ENCODE data around the gene TMEM242. TPM values are rescaled to one million over a fixed set of nuclear protein-coding genes. Genes with fewer than 3 reads are reported as not detected.

TMEM242 gene
- total RNA-seq, 1 donor from 2014 or later = 8.2 TPM

DNA sequence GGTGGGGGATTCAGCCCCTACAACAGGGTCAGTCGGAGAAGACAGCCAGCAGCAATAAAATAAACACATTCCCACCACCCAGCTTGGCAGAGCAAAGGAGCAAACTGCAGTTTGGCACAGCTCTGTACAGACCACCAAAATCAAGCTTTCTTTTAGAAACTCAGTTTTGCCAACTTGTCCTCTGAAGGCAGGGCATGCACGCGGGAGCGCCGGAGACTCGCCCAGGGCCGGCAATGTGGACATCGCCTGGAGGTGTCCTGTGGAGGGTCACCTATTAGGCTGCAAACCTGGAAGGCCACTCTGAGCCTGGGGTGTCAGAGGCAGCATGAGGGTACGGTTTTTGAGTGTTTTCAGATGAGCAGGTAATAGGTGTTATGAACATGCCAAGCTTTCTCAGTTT is 34.7 kb downstream of the TMEM242 start:
- DNase-seq = no peak

DNA sequence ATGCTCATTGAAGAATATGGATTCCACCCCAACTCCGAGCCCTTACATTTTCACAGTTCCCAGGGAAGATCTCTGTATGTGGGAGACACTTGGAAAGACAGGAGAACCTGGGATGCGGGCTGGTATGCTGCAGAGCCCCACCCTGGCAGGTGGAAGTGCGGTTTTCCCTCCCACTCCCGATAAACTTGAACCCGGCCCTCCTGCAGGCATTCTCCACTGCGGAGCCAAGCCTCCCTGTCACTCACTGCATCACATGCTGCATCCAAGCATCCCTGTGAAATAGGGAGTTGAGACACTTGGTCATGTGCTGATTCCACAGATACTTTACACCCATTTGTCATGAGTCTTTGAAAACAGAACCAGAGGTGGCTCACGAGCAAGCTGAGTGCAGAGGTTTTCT is 35.4 kb downstream of the TMEM242 start:
- DNase-seq = no peak

DNA sequence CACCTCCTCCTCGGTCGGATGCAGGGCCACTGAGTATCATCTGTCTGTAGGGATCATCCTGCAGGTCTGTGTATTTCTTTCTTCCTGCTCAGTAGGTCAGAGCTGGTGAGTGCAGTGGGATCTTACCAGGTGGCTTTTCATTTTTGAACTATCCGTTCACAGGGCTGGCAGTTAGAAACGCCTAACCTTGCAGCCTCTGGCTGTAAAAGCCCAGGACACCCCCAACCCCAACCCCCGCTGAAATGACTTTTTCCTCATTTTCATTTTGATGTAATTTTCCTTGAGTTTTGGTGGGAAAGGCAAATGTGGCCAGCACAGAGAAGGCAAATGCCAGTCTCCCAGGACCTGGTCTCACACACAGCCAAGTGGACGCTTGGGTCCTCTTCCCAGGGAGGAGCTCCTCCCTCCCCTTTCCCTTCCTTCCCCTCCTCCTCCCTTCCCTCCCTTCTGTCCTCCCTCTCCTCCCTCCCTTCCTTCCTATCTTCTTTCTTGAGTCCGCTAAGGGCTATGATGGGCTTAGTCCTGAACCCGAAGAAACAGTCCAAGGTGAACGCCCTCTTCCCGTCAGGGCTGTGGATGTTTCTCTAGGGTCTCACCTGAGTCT is 36.0 kb downstream of the TMEM242 start:
- DNase-seq = no peak

DNA sequence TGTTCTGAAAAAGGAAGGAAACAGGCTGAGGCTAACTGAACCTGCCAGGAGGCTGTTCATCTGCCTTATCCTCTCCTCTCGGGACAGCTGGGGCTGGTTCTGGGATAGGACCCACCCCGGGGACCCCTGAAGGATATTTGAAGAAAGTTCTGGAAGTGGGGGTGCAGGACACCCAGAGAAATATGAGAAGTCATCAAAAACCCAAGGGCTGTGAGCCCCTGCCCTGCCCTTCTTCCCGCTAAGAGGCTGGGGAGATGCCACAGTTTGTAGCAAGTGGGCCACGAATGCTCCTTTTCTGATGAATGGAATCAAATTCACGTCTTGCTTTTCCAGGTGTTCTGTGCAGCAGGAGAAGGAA is 37.9 kb downstream of the TMEM242 start:
- DNase-seq = no peak

DNA sequence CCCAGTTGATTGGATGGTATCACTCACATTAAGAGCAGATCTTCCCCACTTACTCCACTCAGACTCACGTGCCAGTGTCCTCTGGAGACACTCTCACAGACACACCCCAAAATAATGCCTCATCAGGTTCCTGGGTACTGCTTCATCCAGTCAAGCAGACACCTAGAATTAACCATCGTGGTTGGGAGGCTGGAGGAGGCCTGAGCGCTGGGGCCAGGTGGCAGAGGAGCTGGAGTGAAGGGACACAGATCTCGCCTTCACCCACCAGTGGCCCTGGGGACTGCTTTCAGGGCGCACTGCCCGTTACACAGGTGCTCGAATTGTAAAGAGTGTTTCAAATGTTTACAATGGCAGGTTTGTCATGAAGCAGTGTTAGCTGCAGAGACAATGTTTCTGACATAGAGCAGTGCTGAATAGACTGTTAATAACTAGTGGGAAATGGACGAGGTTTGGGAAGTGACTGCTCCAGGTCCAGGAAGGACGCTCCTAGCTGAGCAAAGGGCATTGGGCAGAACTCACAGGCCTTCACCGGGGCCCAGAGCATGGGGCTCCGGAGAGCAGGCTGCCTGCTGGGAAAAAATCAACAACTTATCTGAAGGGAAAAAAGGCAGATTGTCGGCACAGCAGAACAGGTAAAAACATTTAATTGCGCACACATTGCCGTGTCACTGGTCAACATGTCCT is 38.4 kb downstream of the TMEM242 start:
- no peak for DNase-seq

DNA sequence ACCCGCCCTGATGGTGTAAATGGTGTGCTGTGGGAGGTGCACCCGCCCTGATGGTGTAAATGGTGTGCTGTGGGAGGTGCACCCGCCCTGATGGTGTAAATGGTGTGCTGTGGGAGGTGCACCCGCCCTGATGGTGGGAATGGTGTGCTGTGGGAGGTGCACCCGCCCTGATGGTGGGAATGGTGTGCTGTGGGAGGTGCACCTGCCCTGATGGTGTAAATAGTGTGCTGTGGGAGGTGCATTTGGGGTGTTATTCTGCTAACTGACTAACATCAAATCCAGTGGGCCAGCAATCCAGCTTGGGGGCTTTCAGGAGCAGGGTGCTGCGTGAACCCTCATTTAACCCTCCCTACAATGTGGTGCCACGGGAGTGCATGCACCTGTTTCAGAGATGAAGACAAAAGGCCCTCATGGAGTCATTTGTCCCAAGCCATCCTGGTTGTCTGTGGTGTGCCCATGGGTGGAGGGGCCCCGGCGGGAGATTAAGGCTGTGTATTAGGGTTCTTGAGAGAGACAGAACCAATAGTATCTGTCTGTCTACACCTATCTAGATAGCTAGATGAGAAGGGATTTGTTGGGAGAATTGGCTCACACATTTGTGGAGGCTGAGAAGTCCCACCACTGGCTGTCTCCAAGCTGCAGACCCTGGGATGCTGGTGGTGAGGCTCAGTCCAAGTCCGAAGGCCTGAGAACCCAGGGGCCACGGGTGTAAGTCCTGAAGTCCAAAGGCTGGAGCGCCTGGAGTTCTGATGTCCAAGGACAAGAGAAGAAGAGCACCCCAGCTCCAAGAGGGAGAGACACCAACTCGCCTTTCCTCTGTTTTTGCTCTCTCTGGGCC is 39.2 kb downstream of the TMEM242 start:
- DNase-seq = no peak

DNA sequence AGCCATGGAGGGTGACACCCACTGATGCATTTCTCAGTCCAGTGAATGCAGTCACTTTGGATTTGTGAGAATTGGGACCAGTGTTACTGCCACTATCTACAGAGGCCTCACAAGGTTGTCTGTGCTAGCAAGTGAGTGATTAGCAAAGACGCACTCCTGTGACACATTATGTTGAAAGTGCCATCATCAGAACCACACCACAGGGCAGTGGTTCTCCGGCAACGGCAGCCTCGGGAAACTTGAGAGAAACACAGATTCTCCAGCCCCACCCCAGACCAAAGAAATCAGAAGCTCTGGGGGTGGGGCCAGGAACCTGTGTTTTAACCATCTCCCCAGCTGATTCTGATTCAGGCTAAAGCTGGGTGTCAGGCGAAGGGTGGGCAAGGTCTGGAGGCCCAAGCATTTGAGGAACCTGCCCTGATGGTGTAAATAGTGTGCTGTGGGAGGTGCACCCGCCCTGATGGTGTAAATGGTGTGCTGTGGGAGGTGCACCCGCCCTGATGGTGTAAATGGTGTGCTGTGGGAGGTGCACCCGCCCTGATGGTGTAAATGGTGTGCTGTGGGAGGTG is 39.9 kb downstream of the TMEM242 start:
- DNase-seq = no peak

DNA sequence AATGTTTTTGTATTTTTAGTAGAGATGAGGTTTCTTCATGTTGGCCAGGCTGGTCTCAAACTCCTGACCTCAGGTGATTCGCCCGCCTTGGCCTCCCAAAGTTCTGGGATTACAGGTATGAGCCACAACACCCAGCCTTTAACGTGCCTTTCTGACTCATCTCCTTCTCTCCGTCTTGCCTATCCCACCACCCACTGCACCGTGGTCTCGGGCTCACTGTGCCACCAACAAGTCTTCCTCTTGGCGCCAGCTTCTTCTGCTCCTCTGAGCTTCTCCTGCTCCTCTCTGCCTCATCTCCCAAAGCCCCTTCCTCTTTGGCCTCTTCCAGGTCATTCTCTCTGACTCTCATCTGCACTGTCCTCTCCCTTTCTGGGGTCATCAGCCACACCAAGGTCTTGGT is 41.0 kb downstream of the TMEM242 start:
- DNase-seq = no peak

DNA sequence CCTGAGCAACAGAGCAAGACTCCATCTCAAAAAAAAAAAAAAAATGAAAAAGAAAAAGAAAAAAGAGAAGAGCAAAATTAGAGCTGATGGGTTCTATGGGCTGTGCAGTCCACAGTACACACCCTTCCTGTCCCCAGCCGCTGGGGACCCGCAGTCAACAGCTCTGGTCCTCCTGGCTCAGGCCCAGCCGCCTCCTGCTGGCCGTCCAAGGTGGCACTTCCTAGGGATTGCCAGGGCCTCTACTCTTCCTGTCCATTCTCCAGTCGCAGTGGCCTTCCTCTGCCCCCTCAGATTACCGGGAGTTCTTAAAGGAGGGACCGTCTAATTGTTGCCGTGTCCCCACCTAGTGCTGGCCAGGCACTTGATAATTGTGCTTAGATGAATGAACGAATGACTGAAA is 41.7 kb downstream of the TMEM242 start:
- DNase-seq = no peak

DNA sequence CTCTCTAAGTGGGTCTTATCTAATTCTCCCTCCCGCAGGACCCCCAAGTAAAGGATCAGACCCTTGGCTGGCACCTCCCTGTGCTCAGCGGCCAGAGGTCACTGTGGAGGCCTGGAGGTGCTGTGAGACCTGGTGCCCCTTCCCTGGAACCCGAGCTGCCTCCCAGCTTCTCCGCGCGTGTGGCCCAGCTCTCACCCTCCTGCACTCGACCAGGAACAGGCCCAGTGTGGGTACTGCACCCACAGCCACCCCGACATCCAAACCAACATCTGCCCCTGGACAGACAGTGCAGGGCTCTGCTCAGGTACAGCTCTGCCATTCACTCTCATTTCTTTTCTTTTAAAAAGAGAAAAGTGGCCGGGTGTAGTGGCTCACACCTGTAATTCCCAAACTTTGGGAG is 42.4 kb downstream of the TMEM242 start:
- DNase-seq = no peak

DNA sequence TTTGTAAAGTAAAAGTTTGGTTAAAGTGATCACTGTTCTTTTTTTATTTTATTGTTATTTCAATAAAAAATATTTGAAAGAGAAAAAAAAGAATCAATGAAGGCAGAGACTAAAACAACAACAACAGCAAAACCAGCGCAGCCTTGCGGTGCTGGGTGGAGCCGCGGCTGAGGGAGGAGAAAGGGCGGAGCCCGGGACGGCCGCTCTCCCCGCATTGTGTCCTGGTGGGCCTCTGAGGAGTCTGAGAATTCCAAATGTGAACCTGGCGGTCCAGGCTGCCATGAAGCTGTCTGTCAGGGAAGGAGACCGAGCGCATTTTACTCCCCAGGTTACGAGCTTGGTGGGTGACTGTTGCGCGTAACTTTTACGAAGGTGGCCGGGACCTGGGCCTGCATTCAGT is 43.2 kb downstream of the TMEM242 start:
- DNase-seq = no peak

DNA sequence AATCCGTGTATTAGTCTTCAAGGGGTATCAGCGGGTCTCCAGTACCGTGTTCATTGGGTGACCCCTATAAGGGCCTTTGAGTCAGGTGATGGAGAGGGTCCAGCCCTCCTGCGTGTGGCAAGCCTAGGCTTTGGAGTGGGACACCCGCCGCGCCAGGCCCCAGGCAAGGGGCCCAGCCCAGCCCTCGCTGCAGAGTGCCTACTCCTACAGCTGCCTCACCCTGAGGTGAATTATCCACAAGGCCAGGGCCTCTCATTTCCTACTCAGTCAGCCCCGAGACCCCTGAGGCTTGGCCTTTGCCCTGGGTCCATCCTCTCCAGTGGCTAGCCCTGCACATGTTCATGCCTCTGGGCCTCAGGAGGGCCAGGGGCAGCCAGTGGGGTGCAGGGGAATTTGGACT is 45.1 kb downstream of the TMEM242 start:
- no peak for DNase-seq

DNA sequence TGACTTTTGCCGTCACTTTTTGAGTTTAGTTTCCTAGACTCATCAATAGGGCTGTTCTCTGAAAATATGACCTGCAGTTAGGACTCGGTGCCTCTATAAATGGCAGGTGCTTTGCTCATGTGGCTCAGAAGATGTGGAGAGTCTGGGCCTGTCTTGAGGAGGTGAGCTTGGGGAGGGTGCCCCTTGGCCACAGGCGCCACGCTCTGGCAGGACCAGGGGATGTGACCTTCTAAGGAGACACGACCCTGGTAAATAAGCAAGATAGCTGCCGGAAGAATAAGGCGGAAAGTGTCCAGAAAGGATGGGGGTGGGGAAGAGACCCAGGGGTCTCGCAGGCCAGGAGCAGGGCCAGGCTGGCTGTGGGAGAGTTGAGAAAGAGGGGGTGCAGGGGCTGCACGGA is 46.6 kb downstream of the TMEM242 start:
- DNase-seq = no peak

DNA sequence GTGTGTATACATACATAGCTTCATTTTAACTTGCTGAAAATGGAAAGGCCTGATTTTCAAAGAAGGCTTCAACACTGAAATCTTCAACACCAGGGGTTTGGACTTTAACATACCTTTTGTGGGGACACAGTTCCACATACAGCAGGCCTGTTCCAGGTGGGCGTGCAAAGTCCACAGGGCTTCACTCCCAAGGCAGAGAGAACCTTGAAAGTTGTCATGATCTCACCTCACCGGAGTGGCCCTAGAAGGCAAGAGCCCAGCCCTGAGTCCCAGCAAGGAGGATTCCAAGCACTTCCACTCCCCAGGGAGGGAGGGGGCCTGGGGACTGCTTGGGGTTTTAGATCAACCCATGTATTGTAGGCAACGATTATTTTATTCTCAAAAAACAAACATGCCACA is 47.2 kb downstream of the TMEM242 start:
- no peak for DNase-seq

DNA sequence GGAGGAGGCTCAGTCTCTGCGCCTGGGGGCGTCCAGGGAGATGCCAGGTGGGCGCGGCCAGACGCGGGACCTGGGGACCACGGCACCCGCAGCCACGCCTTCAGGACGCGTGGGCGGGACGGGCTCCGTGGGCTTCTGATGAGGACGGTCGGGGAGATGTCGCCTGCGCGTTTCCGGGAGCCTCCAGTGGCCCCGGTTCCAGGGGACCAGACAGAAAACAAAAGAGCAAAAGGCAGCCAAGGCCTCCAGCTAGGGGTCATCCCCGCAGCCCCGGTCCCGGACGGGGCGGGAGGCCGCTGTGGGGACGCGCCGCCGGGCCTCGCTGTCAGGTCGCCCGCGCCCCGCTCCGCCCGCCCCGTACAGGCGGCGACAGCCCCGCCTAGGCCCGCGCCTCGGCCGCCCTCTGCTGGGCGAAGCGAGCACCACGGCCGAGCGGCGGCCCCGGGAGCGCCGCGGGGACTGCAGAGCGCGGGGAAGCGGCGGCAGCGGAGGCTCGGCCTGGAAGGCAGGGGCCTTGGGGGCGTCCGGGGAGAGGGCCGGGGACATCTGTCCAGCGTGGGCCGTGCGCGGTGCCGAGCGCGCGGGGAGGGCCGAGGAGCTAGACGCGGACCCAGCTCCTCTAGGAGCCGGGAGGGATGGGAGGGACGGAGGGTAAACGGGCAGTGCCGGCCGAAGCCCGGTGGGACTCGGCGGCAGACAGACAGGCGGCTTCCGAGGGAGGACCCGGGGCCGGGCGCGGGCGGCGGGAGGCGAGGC is 48.7 kb downstream of the TMEM242 start:
- peak; percentile 87 for DNase-seq

DNA sequence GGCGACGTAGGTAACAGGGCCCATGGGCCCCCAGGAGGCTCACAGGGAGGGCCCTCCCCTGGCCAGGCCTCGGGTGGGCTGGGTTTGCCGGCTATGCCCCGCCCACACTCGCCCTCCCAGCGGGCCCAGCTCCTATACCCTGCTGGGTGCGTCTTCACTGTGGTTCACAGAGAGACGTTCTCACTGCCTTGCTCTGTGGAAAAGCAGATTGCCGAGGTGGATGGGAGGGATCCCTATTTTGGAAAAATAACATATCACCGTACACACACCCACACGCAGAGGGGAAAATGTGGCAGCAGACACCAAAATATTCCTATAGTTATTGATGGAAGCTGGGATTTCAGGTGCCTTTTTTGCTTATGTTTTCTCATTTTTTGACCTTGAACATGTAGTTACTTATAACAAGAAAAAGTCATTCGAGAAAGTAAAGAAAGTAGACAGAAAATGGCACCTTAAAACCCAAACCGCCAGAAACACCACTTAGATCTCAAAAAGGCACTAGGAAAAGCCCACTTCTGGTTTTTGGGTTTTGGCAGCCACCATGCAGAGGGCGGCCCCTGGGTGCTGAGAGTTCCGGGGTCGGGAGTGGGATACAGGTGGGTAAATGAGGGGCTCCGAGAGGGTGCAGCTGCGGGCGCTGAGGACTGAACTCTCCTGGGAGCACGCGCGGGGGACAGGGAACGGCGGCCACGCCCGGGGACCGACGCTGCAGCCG is 49.4 kb downstream of the TMEM242 start:
- DNase-seq = no peak

DNA sequence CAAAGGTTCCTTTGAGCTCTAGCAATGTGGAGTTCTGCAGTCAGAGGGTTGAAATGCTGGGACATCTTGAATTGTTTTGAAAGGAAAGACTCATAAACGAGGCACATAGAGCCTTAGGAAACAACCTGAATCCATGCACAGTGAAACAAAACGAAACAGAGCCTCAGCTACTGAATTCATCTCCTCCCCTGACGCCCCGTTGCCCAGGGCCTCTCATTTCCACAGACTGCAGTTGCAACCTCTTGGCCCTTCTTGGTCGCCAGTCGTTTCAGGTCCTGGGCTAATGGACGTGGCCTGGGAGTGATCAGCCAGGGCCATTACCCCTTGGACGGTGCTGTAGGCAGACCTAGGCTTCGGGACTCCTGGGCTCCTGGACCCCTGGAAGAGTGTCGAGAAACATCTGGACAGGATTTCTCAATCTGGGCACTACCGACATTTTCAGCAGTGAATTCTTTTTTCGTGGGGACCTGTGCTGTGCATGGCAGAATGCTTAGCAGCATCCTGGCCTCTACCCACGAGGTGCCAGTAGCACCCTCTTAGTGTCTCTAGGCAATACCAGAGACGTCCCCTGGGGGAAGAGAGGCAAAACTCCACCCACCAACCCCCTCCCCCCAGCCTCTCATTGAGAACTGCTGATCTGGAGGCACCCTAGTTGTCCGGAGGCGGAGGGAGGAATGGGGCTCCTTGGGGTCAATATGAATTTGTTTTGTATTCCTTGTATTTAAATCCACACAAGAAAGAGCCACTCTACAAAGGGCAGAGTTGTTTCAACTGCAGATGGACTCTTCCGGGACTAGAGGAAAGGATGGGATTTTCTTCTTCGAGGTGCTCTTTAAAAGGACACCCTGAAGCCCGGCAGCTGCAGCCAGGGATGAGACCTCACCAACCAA is 50.2 kb downstream of the TMEM242 start:
- DNase-seq = no peak

DNA sequence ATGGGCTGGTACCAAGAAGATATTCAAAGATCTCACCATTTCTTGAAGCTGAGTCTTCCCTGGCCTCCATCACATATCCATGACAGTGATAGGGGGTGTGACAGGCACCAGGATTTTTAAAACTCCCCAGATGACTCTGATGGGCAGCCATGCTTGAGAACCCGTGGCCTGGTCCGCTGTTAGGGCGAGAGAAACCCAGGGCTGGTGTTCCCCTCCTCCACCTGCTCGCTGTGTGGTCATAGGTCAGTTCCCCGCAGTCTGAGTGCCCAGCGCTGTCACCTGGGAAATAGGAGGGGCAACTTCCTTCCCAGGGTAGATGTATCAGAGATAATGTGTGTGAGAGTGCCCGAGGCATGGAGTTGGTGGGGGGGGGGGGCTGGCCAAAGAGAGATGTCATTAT is 50.9 kb downstream of the TMEM242 start:
- no peak for DNase-seq

DNA sequence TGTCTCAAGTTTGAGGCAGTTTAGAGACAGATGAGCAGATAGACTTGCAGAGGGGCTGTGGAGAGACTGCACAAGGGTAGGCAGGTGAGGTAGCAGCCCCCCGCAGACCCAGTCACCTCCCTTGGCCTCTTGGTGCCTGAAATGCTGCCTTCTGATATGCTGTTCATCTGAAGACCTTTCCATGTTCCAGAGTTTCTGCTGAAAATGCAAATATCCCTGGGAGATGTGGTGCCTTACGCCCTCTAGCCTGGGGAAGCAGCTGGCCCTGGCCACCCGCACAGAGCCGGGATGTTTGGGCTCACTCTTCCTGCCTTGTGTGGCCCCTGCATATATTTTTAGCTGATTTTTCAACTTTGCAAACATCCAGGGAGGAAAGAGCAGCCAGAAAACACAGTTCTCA is 51.4 kb downstream of the TMEM242 start:
- no peak for DNase-seq

DNA sequence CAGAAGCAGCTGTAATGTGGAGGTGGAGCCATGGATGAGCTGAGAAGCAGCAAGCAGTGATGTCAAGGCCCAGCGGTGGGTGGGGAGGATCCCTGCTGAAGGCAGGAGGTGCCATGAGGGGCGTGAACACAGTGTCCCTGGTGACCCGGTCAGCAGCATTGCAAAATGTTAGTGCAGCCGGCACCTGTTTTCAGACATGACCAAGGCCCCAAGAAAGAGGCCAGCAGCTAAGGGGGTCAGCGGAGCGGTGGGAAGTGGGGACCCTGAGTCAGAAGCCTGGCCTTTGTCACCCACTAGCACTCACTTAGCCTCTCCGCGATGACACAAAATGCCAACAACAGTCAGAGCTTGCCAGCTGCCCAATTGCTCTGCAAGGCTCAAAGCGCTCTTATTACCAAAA is 51.9 kb downstream of the TMEM242 start:
- DNase-seq = no peak

DNA sequence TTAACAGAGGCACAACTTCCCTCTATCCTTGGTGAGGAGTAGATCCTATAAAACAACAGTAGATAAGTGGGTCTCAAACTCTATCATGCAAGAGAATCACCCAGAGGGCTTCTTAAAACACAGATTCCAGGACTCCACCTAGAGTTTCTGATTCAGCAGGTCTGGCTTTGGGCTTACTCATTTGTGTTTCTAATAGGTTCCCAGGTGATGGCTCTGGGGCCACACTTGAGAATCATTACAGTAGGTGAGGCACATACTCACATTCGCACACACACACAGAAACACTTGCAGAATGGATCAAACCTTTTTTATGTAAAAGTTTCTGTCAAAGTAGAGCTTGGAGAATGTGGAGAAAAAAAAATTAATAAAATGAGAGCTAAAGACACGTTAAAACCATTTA is 52.4 kb downstream of the TMEM242 start:
- no peak for DNase-seq

All from tongue (tissue), 2 donors.